T-helper 1 cell treated with Interleukin-12 subunit alpha and Interleukin-12 subunit beta and Interleukin-4 antibody, amounts not matched to agents 30 ng/mL and 1 ng/mL, for 36 hours (primary cell): Measurements from ENCODE around the gene HLCS. TPM values are rescaled to one million over a fixed set of nuclear protein-coding genes. Genes with fewer than 3 reads are reported as not detected.
"Not testable (repeated sequence)": the region's sequence is repeated elsewhere in the genome, so short reads cannot be mapped to it uniquely, and the experiment has no call there.

Source experiments
- intact Hi-C: fragments of 100-400 bp; cut with micrococcal nuclease; formaldehyde crosslinking; loops from one replicate; pipeline ENCODE4 v1.15.1; 2024
- total RNA-seq: library from RNA; stranded (reverse); gene quantifications from 2 replicates; pipeline ENCODE4 v1.2.3, GENCODE V29; 2022

HLCS gene
- total RNA-seq, 1 donor from 2014 or later = 16.2 TPM

GRCh38 chr21:36960676-36961284 lies 5.7 kb downstream of the HLCS start:
- intact Hi-C loops = no loop called here

DNA sequence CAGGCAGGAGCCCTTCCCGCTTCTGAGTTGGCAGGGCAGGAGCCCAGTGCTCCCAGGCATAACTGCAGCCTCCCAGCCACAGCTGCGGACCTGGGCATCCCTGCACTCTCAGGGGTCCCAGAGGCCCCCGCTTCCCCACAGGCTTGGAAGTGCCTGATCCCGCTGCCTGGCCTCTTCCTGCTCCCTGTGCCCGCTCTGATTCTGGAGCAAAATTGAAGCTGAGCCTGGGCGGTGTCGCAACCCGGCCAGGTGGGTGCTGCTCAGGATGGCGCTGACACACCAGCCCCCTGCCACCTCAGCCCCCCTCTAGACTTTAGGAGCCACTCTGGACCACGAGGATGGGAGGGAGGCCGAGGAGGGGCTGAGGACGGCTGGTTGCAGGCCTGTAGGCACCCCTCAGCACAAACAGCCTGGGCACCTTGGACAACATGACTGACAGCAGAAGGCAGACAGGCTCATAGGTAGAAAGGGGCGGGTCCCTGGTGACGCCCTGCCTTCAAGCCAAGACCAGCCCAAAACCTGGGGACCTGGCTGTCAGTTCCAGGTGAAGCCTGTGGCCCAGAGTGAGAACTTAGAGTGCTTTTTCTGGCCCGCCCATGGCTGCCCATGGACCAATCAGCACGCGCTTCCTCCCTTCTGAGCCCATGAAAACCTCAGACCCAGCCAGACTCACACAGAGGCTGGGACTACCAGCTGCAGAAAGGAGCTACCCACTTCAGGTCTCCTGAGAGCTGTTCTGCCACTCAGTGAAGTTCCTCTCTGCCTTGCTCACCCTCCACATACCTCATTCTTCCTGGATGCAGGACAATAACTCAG lies 7.2 kb downstream of the HLCS start:
- intact Hi-C loops = no loop called here

DNA sequence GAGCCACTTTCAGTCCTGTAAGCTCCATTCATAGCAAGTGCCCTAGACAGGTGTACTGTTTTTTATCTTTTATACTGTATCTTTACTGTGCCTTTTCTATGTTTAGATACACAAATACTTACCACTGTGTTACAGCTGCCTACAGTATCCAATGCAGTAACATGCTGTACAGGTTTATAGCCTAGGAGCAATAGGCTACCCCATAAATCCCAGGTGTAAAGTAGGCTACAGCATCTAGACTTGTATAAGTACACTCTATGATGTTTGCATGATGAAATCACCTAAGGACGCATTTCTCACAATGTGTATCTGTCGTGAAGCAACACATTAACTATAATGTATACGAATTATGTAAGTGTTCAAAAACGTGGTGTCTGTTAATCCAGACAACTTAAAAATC lies 10.7 kb downstream of the HLCS start:
- intact Hi-C loops = no loop called here

DNA sequence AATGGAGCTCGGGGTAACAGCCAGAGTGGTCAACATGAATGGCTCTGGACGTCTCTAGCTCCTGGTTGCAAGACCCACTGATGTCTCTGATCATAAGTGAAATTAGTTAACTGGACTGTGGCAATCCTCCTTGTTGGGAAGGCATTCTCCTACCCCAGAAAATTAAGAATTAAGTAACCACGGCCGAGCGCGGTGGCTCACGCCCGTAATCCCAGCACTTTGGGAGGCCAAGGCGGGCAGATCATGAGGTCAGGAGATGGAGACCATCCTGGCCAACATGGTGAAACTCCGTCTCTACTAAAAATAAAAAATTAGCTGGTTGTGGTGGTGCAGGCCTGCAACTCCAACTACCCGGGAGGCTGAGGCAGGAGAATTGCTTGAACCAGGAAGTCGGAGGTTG lies 14.1 kb downstream of the HLCS start:
- intact Hi-C loops = not testable (repeated sequence)

DNA sequence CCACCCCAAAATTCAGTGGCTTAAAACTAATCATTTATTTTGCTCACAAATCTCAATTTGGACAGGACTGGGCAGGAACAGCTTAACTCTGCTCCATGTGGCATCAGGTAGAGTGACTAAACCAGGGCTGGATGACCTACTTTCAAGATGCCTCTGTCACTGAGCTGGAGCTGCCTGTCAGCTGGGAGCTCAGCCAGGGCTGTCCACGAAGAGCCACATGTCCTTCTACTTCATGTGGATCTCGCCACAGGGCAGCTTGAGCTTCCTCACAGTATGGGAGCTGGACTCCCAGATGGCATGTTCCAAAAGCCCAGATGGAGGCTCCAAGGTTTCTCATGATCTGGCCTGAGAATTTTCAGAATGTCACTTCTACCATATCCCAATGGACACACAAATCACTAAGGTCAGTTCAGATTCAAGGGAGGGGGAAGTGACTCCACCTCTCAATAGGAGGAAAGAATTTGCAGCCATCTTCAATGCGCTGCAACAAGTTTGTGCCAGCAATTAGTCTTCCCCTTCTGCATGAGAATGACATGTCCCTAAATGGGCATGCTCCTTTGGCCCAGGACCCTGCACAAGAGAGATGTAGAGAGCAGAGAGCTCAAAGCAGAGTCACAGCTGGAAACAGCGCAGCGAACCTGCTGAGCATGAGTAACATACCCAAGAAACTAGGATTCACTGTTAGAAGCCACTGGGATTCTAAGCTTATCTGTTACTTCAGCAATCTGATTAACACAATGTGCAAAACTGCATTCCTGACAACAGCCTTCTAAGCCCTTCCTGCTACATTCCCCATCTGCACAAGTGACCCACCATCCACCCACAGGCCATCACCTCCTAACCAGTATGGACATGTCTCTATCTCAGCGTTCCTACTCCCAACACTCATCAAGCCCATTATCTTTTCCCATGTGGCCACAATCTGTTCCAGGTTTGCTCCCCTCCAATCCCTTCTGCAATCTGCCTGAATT lies 17.0 kb downstream of the HLCS start:
- intact Hi-C loops = no loop called here

DNA sequence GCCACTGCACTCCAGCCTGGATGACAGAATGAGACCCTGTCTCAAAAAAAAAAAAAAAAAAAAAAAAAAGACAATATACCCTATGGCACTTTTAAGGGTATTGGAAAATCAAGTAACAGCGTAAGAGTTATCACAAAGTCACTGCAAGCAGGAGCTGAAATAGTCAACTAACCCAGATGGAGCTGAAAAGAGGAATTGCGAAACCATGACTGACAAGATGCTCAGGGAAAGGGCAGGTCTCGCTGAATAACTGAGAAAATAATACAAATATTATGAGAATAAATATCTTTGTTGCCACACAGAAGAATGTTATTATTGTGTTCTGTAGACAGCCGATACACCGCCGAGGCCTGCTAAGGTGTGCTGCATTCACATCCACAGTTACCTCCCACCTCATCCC lies 17.8 kb downstream of the HLCS start:
- intact Hi-C loops = no loop called here

- intact Hi-C loops = no loop called here
These were observed 19.5 kb downstream of the HLCS start for GRCh38 chr21:36946949-36947356.

GRCh38 chr21:36945496-36946138 lies 20.9 kb downstream of the HLCS start:
- intact Hi-C loops = no loop called here

DNA sequence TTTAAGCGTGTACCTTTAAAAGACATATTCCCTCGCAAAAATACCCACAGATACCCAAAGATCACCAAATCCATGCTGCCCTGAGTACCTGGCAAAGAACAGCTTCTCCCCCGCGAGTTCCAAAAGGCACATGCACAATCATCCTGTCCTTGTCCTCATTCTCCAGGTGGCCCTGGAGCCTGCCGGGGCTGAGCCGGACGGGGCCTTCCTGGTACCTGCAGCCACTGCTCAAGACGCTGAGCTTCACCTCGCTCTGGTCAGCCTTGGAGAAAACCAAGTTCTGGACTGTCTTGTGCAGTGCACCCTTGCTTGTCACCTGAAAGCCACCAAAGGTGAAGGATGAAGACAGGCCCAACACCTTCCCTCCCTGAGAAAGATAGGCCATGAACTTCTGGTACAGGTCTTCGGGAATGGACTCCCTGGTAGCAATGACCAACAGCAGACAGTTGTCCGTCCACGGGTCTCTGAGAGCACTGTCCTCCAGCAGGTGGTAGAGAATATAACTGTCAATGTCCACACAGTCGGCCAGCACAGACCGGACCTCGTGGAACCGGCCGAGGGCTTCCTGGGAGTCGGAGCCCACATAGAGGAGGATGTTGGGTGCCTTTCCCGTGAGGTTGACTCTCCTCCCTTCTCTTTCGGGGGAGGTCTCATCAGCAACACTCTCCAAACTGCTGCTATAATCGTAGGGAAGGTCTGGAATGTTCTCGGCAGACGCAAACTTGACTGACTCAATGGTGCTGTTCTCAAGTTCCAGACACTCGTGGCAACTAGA lies 29.9 kb downstream of the HLCS start:
- intact Hi-C loops = no loop called here

- intact Hi-C loops = no loop called here
These were observed 31.5 kb downstream of the HLCS start for GRCh38 chr21:36934864-36935420.

- intact Hi-C loops = no loop called here
These were observed 34.2 kb downstream of the HLCS start for GRCh38 chr21:36932161-36932816.

- intact Hi-C loops = loop anchor here (5.0 to 10.0 kb wide), 3 partner anchors 215 to 787 kb away; no protein-coding TSS in a partner anchor
These were observed 36.8 kb downstream of the HLCS start for GRCh38 chr21:36929622-36930021.

DNA sequence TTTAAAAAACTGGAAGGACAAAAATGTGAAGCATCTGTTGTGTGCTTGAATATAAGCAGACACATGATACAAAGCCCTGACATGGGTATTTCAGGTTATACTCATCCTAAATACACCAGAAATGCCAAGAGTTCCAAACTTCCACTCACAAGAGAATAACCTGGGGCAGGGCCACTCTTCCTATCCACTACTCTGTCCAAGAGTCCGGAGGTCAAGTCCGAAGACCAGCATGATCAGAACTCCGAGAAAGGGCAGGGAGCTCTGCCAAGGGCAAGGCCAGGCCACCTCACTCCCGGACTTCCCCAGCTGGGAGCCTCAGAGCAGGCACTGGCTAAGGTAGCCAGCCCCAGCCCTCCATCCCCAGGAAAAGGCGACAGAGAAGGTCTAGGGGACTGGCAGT lies 37.5 kb downstream of the HLCS start:
- intact Hi-C loops = loop anchor here (5.0 to 10.0 kb wide), 3 partner anchors 214 to 787 kb away; no protein-coding TSS in a partner anchor

- intact Hi-C loops = loop anchor here (1.0 to 10.0 kb wide), 6 partner anchors 179 to 785 kb away; no protein-coding TSS in a partner anchor
These were observed 38.8 kb downstream of the HLCS start for GRCh38 chr21:36927719-36928117.

- intact Hi-C loops = loop anchor here (1.0 to 10.0 kb wide), 6 partner anchors 178 to 785 kb away; no protein-coding TSS in a partner anchor
These were observed 39.3 kb downstream of the HLCS start for GRCh38 chr21:36926989-36927718.

DNA sequence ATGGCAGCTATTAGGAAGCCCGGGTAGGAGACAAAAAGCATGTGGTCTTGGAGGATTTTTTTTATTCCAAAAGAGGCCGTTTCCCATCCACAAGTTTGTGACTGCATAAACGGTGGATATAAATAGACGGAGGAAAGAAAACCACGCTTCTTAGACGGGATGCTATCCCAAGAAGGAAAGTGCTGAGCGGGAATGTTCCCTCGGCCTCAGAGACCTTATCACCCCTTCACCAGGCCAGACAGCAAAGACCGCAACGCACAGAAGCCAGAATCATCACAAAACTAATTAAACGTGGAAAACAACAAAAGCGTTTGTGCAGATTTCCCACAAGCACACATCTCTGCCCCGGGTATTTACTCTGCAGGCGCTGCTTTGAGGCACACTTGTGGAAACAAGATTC lies 43.2 kb downstream of the HLCS start:
- intact Hi-C loops = loop anchor here (10.0 kb wide), 1 partner anchor 208 kb away; no protein-coding TSS in a partner anchor

DNA sequence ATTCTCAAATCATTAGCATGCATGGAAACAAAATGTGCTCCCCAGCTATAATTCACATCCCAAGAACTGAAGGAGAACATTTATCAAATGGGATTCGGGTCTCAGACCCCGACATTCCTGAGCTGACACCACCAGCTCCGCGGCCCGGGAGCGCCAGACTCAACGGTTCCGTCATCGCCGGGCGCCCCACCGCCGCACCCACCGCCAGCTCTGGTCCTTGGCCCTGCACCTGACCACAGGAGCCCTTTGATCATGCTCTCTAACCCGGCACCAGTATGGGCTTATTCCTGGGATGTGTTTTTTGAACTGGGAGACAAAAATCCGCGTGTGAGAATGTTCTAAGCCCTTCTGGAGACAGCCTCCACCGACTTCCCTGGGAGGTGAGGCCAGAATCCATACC lies 43.6 kb downstream of the HLCS start:
- intact Hi-C loops = loop anchor here (10.0 kb wide), 1 partner anchor 208 kb away; no protein-coding TSS in a partner anchor

DNA sequence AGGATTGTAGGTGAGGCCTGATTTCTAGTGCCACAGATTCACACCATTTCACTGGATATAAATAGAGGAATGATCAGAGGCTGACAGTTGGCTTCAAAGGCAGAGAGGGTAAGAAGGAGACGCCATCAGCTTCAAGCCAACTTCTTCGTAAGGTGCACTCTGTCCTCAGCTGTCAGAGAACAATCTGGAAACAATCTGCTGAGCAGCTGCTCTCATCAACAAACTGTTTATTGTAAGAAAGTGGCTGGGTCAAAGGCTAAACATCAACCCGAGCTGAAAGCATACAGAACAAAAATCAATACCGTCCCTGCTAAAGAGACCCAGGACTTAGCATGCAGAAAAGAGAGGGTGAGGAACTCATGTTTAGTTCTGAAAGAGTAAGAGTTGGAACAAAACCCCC lies 48.2 kb downstream of the HLCS start:
- intact Hi-C loops = no loop called here
